Fibroblast of skin of abdomen (primary cell): ENCODE measurements around the gene IL1RAPL1.
"Not testable (repeated sequence)": the region's sequence is repeated elsewhere in the genome, so short reads cannot be mapped to it uniquely, and the experiment has no call there.

Experiments
- DNase-seq: peaks from one replicate; pipeline ENCODE4 v3.0.0-alpha.2; 2013

Gene IL1RAPL1

GRCh38 chrX:28628120-28628519 lies 40.9 kb downstream of the IL1RAPL1 start:
- no peak for DNase-seq

GRCh38 chrX:28638775-28639174 lies 51.5 kb downstream of the IL1RAPL1 start:
- peak; percentile 1 for DNase-seq

GRCh38 chrX:28639451-28639850 lies 52.2 kb downstream of the IL1RAPL1 start:
- DNase-seq, result peak; percentile 21

GRCh38 chrX:28649541-28649940 lies 62.3 kb downstream of the IL1RAPL1 start:
- DNase-seq, result no peak

- DNase-seq, result no peak
Observed at GRCh38 chrX:28651186-28651585, 63.9 kb downstream of the IL1RAPL1 start.

DNA sequence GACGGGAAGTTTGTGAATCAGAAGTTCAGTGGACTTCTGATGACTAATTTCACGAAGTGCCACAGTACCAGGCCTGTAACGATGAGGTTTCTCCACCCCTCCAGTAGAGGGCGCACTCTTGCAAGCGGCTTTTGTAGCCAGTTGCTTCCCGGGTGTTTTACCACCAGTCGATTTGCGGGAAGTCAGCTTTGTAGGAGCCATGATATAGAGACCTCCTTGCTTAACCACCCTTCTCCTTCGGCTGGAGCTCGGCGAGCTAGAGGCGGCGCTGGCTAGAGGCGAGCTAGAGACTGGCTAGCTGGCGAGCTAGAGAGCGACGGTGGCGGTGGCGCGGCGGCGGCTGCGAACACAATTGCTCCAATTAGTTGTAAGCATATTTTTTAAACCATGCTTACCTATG lies 72.0 kb downstream of the IL1RAPL1 start:
- DNase-seq, result no peak

GRCh38 chrX:28665778-28666177 lies 78.5 kb downstream of the IL1RAPL1 start:
- no peak for DNase-seq

- DNase-seq, result no peak
Observed at GRCh38 chrX:28668303-28668702, 81.1 kb downstream of the IL1RAPL1 start.

DNA sequence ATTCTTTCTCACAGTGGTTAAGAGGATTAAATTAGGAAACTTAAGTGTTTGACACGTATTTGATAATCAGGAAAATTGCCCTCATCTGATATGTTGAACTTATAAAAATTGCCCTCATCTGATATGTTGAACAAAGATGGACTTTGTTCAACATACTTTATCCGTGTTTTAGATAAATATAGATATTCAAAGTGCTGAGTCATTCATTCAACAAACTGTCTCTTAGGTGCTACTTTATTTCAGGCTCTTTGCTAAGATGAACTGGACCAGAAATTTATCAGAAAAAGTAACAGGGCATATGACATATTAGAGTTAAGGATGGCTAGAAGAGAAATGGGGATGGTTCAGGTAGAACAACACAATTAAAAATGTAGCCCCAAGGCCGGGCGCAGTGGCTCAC lies 81.7 kb downstream of the IL1RAPL1 start:
- no peak for DNase-seq

DNA sequence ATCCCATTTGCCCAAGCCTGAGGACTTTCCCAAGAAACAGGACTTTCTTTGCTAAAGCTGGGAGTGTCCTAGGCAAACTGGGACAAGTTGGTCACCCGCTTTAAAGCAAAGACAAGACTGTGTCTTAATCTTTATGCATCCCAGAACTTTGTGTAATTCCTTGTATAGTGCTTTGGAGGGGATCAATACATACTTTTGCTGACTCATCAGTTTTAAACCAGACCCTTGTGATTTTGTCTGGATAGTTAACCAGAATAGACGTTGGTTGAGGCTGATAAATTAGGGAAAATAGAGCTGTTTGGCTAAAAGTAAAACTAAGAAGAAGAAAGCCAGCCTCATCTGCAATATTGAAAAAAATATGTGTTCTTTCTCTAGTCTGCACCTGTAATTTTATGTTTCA lies 82.8 kb downstream of the IL1RAPL1 start:
- DNase-seq, result no peak

- DNase-seq, result no peak
Observed at GRCh38 chrX:28675173-28675572, 87.9 kb downstream of the IL1RAPL1 start.

- DNase-seq, result no peak
Observed at GRCh38 chrX:28693101-28693500, 105.9 kb downstream of the IL1RAPL1 start.

GRCh38 chrX:28697732-28698131 lies 110.5 kb downstream of the IL1RAPL1 start:
- DNase-seq, result no peak

- no peak for DNase-seq
Observed at GRCh38 chrX:28701222-28701621, 114.0 kb downstream of the IL1RAPL1 start.

- DNase-seq, result no peak
Observed at GRCh38 chrX:28706964-28707363, 119.7 kb downstream of the IL1RAPL1 start.

GRCh38 chrX:28709421-28709820 lies 122.2 kb downstream of the IL1RAPL1 start:
- no peak for DNase-seq

- no peak for DNase-seq
Observed at GRCh38 chrX:28717864-28718263, 130.6 kb downstream of the IL1RAPL1 start.

- DNase-seq, result no peak
Observed at GRCh38 chrX:28718450-28718849, 131.2 kb downstream of the IL1RAPL1 start.

DNA sequence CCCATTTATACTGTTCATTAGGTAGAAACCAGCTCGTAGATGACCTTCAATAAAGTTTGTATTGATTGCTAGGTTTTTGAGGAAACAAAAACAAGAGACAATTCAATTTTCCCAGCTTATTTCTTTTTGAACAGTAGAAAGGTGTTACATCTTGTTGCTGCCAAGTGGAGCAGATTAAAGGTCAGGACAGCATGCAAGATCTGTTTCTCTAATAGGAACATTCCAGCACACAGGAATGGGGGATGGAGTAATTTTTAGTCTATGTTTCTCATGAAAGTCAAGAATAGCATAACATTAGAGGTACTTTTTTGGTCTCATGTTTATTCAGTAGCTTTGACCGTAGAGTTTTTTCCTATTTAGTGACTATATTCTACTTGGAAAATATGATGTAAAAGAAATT lies 132.4 kb downstream of the IL1RAPL1 start:
- no peak for DNase-seq

DNA sequence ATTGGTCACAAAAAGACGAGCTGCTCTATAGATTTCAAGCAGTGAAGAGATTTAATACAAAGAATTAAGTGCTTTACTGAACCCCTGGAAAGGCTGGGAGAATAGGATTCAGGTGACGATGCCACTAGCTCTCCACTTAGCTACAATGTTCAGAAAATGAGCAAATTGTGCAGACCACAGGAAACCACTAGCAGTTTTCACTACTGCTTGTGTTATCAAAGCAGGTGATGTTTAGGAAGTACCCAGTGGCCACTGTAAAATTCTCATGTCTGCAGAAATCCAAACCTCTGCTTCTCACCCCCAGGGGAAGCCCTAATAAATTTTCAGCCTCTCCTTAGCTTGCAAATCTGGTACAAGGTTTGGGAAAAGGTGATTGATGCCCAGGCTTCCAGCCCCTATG lies 165.1 kb downstream of the IL1RAPL1 start:
- no peak for DNase-seq

DNA sequence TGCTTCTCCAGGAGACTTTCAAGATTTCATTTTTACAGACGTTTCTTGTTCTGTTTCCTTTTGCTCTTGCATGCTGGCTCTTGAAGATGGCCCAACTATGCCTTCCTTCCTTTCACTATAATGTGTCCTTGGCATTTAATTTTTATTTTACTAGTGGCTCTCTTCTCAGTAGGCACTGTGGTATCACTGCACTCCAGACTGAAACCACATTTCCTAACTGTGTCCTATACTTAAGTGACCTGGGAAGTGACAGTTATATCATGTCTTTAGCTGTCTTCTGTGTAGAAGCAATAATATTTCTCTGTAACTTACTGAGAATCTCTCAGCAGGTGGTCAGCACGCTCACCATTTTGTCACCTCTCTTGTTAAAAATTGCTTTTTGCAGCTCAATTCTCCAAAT lies 168.9 kb downstream of the IL1RAPL1 start:
- no peak for DNase-seq

DNA sequence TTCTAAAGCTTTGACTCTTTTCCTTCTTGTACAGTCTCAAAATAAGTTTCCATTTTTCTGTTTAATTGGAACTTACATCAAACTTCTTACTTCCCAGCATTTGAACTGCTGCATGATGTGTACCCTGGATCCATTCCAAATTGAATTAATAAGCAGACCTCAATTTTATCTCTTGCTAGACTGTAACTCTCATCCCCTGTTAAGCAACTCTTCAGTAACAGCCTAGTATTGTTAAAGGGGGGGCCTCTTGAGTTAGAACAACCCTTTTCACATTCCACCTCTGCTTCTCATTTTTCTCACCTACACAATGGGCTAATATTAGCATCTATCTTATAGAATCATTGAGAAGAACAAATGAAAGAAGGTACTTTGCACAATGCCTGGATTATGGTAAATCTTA lies 169.4 kb downstream of the IL1RAPL1 start:
- no peak for DNase-seq

DNA sequence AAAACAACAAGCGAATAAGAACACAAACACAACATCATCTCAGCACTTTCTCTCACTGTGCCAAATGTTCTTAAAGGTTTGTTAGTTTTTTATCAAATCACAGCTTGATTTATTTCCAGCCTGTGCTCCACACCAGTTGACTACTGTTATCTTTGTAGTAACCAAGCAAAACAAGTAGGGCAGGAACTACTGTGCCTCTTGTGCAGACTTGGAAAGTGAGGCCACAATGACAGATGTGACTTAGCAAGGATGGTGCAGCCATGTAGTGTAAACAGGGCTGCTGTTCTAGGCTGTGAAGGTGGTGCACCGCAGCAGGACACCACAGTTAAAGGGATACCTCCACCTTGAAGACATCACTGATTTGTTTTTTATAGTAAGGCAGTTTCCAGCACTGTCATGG lies 170.0 kb downstream of the IL1RAPL1 start:
- DNase-seq, result no peak

DNA sequence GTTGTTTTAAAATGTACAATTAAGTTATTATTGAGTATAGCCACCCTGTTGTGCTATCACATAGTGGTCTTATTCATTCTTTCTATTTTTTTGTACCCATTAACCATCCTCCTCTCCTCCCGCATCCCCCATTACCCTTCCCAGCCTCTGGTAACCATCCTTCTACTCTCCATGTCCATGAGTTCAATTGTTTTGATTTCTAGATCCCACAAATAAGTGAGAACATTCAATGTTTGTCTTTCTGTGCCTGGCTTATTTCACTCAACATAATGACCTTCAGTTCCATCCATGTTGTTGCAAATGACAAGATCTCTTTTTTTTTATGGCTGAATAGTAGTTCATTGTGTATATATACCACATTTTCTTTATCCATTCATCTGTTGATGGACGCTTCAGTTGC lies 179.3 kb downstream of the IL1RAPL1 start:
- not testable (repeated sequence) for DNase-seq

DNA sequence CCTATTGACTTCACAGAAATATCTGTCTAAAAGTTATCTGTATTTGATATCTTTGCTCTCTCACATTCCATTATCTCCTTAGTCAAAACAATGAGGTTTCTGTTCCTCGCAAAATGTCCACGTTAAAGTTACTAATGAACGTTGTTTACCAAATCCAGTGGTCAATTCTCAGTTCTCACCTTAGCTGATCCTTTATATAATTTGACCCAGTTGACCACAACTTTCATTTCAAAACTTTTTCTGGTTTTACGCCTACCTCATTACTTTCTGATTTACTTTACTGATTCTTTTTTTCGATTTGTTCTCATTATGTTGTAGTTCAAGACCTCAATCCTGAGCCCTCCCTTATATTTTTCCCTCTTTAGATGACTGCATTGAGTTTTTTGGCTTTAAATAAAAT lies 186.6 kb downstream of the IL1RAPL1 start:
- DNase-seq, result no peak

GRCh38 chrX:28787206-28787605 lies 200.0 kb downstream of the IL1RAPL1 start:
- peak; percentile 64 for DNase-seq
